SH-SY5Y (cell line): ENCODE data around the gene ISM2.

Experiments used
- GATA2 ChIP-seq: IDR thresholded peaks from 2 replicates; pipeline ENCODE4 v1.6.1; 2011; ENCODE audit warnings: mild to moderate bottlenecking, low read depth, low read length
- GATA3 ChIP-seq: IDR thresholded peaks from 2 replicates; pipeline ENCODE4 v1.6.1; 2011; ENCODE audit warnings: low read depth, mild to moderate bottlenecking, low read length, moderate library complexity

Gene ISM2

GRCh38 chr14:77458249-77458950, 40.2 kb downstream of the ISM2 start:
- peak; percentile 83 for TF ChIP-seq GATA2
- TF ChIP-seq GATA3: no peak

DNA sequence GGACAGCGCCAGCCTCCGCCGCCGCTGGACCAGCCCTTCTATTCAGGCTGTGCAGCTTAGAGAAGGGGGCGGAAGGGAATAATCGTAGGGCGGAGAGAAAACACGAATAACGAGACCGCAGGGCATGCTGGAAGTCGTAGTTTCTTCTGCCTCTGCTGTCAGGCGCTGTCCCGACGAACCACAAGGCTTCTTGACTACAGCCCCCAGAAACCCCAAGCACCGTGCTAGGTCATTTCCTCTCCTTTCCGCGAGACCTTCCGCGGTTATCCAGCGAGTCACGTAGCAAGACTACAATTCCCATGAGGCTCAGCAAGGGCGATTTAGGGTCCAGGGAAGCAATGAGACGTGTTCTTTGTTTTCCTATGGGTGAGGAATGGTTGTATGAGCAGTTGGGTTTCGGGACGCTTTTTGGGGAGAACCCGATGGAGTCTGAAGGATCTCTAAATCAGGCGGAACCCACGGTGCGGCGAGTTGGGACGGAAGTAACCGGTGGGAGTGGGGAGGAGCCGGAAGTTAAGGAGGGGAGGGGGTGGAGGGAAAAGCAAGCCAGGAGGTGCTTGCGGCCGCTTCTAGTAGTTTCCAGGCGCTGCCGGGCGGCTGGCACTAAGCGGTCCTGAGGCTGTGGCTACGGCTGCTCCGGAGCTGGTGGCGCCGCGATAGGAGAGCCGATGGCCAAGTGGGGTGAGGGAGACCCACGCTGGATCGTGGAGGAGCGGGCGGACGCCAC, 40.9 kb downstream of the ISM2 start, which contains the start of the genes AHSA1 and VIPAS39:
TSS of gene AHSA1 (plus strand) at position 572 of the 727 bp plus-strand sequence. CDS start at position 669, 97 bp downstream.
TSS of gene VIPAS39 (minus strand) at position 80 of the 727 bp plus-strand sequence. CDS start 3,499 bp downstream, outside the sequence.
- TF ChIP-seq GATA2: no peak
- TF ChIP-seq GATA3: no peak

DNA sequence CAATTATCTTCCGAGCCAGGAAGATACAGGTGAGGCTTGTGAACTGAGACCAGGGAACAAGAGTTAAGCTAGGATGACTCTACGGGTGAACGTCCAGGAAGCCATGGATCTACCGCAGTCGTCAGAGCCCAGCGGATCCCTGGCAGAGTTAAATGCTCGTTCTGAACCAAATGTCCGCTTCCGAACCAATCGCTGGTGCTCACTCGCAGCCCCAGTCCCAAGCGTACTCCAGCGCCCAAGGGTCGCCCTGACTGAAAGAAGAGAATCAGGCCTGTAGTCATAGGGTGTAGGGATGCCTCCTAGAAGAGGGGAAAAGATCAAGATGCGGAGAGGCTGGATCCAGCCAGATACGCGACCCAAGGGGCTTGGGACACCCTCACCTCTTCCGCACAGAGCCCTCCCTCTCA, 41.5 kb downstream of the ISM2 start:
- TF ChIP-seq GATA2 (no peak), GATA3 (no peak)

DNA sequence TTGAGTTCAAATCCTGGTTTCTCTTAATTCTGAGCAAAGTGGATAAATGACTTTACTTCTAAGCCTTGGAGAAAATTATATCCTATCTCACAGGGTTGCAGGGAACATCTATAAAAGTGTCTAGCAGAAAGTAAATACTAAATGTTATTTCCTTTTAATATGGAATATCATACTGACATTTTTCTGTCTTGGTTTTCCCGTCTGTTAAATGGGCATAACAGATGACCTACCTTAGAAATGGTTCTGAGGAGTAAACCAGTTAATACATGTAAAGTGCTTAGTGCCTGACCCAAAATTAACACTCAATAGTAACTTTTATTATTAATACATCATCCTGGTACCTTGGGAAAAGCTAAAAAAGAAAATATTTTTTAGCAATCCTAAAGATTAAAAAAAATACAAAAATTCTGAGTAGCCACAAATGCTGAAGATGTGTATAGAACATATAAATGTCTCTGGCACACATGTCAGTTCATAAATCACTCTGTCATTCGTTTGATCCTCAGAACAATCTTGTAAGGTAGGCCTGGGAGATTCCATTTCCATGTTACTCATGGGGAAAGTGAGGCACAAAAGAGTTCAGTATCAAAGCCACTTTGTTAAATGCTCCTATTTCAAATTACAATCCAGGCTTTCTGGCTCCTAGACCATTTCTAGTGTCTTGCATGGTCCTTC, 42.5 kb downstream of the ISM2 start:
- TF ChIP-seq GATA2 (no peak), GATA3 (no peak)

GRCh38 chr14:77442196-77442595, 56.4 kb downstream of the ISM2 start:
- TF ChIP-seq GATA3: no peak
- TF ChIP-seq GATA2: no peak

- TF ChIP-seq GATA2 (no peak), GATA3 (no peak)
These were observed 58.8 kb downstream of the ISM2 start for GRCh38 chr14:77439861-77440260.

GRCh38 chr14:77438596-77438995, 60.0 kb downstream of the ISM2 start:
- no peak for TF ChIP-seq GATA2
- no peak for TF ChIP-seq GATA3

DNA sequence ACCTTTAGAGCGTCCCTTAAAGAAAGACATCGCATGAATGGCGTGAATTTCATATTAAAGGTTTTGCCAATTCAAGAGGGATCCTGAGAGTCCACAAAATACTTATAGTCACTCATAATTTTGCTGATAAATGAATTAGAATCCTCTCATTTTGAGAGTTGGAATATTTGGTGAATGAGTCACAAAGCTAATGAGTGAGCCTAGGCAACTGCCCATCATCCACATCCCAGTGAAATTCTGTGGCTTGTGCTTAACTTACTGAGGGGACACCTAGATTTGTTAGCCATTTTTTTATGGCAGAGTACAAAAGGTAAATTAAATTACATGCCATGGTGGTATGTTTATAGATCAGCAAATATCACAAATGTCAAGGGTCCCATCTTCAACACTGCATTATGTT, 62.6 kb downstream of the ISM2 start:
- TF ChIP-seq GATA3 (no peak), GATA2 (no peak)

DNA sequence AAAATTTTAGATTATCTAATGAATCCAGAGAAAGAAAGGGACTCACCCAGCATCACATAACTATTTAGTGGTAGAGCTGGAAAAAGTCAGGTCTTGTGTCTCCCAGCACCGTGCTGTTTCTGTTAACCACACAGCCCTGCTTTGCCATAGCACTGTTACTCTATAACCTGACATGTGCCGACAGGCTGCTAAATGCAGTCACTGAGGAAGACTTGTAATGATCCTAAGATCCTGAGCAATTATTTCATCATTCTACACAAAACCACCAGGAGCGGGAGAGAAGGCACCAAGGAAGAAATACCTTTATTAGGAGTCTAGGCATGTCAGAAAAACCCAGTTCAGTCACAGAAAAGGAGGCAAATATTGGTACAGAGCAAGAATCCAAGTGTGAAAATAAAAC, 72.2 kb downstream of the ISM2 start:
- no peak for TF ChIP-seq GATA2
- TF ChIP-seq GATA3: no peak

DNA sequence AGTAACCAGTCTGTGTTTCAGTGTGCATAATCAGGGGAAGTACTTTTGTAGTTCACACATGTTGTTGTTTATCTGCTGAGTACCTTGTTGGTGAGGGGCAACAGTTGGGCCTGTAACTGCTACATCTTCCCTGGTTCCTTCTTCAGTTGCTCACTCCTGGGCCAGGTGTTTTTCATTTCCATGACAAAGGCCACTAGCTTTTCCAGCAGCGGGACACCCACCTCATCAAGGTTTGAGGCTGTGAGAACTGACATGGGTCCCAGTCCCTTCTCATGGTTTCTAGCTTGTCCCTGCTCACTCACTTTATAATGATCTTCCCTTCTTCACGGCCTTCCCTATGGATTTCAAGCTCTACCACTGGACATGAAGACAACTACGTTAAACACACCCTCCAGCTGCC, 73.8 kb downstream of the ISM2 start:
- TF ChIP-seq GATA2: no peak
- no peak for TF ChIP-seq GATA3
